Effector CD8-positive, alpha-beta T cell (primary cell): ENCODE results near the gene AHI1.

Source experiments
- DNase-seq: peaks from one replicate; lab custom pipeline; 2025; lab: John Stamatoyannopoulos, UW

AHI1 gene

GRCh38 chr6:135451617-135452190 is 45.8 kb downstream of the AHI1 start:
- DNase-seq, result no peak

GRCh38 chr6:135449246-135449645 is 48.3 kb downstream of the AHI1 start:
- no peak for DNase-seq

- no peak for DNase-seq
These were observed 57.3 kb downstream of the AHI1 start for GRCh38 chr6:135440087-135440792.

GRCh38 chr6:135439549-135439948 is 58.0 kb downstream of the AHI1 start:
- DNase-seq, result no peak

GRCh38 chr6:135438907-135439535 is 58.5 kb downstream of the AHI1 start:
- no peak for DNase-seq

- no peak for DNase-seq
These were observed 62.5 kb downstream of the AHI1 start for GRCh38 chr6:135434991-135435390.

GRCh38 chr6:135434095-135434494 is 63.4 kb downstream of the AHI1 start:
- no peak for DNase-seq

- no peak for DNase-seq
These were observed 69.5 kb downstream of the AHI1 start for GRCh38 chr6:135428078-135428477.

GRCh38 chr6:135426833-135427232 is 70.7 kb downstream of the AHI1 start:
- no peak for DNase-seq

GRCh38 chr6:135424385-135424784 is 73.2 kb downstream of the AHI1 start:
- no peak for DNase-seq

- no peak for DNase-seq
These were observed 73.9 kb downstream of the AHI1 start for GRCh38 chr6:135423649-135424128.

- DNase-seq, result no peak
These were observed 78.4 kb downstream of the AHI1 start for GRCh38 chr6:135419162-135419561.

GRCh38 chr6:135418040-135418760 is 79.3 kb downstream of the AHI1 start:
- DNase-seq, result no peak

- no peak for DNase-seq
These were observed 84.8 kb downstream of the AHI1 start for GRCh38 chr6:135412761-135413160.

GRCh38 chr6:135411849-135412248 is 85.7 kb downstream of the AHI1 start:
- DNase-seq, result no peak

- no peak for DNase-seq
These were observed 86.2 kb downstream of the AHI1 start for GRCh38 chr6:135411339-135411738.

- no peak for DNase-seq
These were observed 86.7 kb downstream of the AHI1 start for GRCh38 chr6:135410856-135411255.

- no peak for DNase-seq
These were observed 94.0 kb downstream of the AHI1 start for GRCh38 chr6:135403584-135403983.

- DNase-seq, result no peak
These were observed 95.2 kb downstream of the AHI1 start for GRCh38 chr6:135402311-135402710.

GRCh38 chr6:135397172-135397952 is 100.2 kb downstream of the AHI1 start:
- DNase-seq, result no peak

- DNase-seq, result no peak
These were observed 102.4 kb downstream of the AHI1 start for GRCh38 chr6:135395136-135395535.

GRCh38 chr6:135393289-135393688 is 104.3 kb downstream of the AHI1 start:
- no peak for DNase-seq
